Epithelial cell of esophagus (primary cell): ENCODE measurements around the gene BCAT1.
"Not testable (repeated sequence)": the region's sequence is repeated elsewhere in the genome, so short reads cannot be mapped to it uniquely, and the experiment has no call there.

Source experiments
- DNase-seq: peaks from one replicate; pipeline ENCODE4 v3.0.0; 2010; ENCODE audit warnings: low read depth
- H3K4me3 ChIP-seq: 2 replicates; pipeline ENCODE4 v1.5.1; 2011; ENCODE audit warnings: mild to moderate bottlenecking, low read length, control low read depth
- TF ChIP-seq, protein P1 (sequence below): IDR thresholded peaks from 2 replicates; pipeline ENCODE4 v1.5.1; 2011; ENCODE audit warnings: low read depth, mild to moderate bottlenecking, low read length, control low read depth, inconsistent platforms; ENCODE audit not compliant: insufficient read depth; ENCODE audit errors: missing control alignments

The BCAT1 gene

DNA sequence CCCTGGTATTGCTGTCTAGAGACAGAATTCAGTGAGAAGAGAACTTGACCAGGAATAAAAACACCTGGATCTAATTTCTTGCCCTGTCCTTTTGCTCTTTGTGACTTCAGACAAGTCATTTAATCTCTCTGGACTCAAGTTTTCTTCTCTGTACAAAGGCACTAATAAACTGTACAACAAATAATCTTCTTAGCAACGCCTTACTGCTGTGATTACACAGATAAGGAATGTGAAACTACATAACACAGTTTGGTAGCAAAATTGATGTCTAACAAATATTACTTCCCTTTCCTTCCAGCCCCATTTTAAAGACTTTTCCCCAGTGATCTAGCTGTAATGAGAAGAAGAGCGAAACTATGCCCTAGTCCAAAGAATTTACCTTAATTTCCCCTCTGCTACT is 69.3 kb downstream of the BCAT1 start:
- no peak overlapping the region for H3K4me3 ChIP-seq
- DNase-seq = no peak
- TF ChIP-seq, protein P1, sequence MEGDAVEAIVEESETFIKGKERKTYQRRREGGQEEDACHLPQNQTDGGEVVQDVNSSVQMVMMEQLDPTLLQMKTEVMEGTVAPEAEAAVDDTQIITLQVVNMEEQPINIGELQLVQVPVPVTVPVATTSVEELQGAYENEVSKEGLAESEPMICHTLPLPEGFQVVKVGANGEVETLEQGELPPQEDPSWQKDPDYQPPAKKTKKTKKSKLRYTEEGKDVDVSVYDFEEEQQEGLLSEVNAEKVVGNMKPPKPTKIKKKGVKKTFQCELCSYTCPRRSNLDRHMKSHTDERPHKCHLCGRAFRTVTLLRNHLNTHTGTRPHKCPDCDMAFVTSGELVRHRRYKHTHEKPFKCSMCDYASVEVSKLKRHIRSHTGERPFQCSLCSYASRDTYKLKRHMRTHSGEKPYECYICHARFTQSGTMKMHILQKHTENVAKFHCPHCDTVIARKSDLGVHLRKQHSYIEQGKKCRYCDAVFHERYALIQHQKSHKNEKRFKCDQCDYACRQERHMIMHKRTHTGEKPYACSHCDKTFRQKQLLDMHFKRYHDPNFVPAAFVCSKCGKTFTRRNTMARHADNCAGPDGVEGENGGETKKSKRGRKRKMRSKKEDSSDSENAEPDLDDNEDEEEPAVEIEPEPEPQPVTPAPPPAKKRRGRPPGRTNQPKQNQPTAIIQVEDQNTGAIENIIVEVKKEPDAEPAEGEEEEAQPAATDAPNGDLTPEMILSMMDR = no peak

DNA sequence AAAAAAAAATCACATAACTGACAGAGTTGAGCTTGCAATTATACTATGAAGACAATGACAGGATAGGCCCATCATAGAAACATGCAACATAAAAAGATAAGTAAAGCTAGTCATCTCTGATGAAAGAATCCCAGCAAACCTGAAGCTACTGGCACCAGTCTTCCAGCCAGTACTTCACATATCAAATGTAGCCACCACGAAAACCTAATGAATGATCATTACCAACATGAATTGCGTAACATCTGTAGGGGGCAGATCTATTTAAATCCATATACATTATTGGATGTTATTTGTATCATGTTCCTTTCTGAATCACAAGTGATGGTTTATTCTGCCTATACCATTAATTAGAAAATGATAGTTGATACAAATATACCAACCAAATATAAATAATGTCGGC is 73.9 kb downstream of the BCAT1 start:
- no peak overlapping the region for H3K4me3 ChIP-seq
- TF ChIP-seq, protein P1 = no peak
- DNase-seq = no peak

DNA sequence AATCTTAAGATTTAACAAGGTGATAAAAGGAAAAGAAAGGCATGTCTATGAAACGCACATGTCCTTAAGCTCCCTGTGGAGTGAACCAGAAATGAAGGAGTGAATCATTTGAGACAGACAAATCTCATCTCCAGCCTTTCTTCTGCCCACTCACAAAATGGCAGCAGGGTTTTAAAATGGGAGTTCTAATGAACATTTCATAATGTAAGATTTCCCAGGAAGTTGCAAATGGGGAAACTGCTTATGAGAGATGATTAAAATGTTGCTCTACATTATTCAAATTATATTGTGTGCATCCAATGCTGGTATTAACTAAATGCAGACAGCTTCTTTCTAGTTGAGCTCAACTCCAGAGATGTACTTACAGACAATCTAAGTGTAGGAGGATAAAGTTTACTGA is 76.7 kb downstream of the BCAT1 start:
- no peak for DNase-seq
- TF ChIP-seq, protein P1 = no peak
- H3K4me3 ChIP-seq = no peak overlapping the region

DNA sequence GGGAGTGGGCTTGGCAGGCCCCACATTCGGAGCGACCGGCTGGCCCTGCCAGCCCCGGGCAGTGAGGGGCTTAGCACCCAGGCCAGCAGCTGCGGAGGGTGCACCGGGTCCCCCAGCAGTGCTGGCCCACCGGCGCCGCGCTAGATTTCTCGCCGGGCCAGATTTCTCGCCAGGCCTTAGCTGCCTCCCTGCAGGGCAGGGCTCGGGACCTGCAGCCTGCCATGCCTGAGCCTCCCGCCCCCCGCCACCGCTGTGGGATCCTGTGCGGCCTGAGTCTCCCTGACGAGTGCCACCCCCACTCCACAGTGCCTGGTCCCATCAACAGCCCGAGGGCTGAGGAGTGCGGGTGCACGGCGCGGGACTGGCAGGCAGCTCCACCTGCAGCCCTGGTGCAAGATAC is 82.8 kb downstream of the BCAT1 start:
- DNase-seq, H3K4me3 ChIP-seq: not testable (repeated sequence)

DNA sequence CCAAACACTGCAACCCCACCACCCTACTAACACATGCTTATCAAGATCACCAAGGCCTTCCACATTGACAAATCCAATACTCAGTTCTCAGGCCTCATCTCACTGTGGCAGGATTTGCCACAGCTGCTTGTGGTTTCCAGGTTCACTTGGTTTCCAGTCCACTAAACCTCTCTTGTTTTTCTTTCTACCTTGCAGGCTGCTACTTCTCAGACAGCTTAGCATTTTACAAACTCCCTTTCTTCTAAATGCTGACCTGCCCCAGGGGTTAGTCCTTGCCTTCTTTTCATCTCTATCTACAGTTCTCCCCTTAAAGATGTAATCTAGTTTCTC is 84.1 kb downstream of the BCAT1 start:
- DNase-seq = no peak
- H3K4me3 ChIP-seq = no peak overlapping the region
- TF ChIP-seq, protein P1 = no peak

DNA sequence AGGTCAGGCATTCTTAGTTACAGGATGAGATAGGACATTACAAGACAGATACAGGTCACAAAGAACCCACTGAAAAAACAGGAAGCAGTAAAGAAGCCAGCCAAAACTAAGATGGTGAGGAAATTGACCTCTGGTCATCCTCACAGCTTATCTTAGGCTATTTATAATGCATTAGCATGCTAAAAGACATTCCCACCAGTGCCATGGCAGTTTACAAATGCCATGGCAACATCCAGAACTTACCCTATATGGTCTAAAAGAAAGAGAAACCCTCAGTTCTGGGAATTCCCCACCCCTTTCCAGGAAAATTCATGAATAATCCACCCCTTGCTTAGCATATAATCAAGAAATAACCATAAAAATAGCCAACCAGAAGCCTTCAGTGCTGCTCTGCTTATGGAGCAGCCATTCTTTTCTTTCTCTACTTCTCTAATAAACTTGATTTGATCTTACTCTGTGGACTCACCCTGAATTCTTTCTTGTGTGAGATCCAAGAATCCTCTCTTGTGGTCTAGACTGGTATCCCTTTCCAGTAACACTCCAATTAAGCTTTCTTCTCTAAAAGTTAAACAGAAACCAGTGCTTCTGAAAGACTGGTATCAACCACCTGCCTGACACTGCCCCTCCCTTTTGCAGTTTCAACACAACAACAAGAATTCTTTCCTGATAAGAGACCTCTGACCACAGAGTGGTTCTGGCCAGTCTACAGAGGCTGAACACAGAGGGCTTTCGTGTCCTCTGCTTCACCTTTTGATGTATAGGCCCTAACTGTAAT is 86.9 kb downstream of the BCAT1 start:
- DNase-seq = no peak
- TF ChIP-seq, protein P1 = no peak
- H3K4me3 ChIP-seq = no peak overlapping the region

DNA sequence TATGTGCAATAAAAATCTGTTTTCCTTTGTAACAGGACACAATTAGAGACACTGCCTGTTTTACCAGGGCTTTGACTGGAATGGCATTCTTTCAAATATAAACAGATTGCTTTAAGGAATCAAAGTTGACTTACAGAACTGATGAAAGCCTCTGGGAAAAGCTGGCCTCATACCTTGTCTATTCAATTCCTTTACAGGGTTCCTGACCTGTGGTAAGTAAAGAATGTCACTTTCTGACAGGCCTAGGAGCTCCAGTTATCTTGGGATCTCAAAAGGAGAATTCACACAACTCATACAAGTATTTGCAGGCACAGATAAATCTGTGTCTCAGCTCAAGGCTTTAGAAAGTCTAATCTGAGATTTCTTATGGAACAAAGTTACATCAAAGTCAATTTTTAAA is 88.4 kb downstream of the BCAT1 start:
- TF ChIP-seq, protein P1 = no peak
- no peak overlapping the region for H3K4me3 ChIP-seq
- DNase-seq = no peak
